ENCODE measurements around the gene NKAPL.

DNA sequence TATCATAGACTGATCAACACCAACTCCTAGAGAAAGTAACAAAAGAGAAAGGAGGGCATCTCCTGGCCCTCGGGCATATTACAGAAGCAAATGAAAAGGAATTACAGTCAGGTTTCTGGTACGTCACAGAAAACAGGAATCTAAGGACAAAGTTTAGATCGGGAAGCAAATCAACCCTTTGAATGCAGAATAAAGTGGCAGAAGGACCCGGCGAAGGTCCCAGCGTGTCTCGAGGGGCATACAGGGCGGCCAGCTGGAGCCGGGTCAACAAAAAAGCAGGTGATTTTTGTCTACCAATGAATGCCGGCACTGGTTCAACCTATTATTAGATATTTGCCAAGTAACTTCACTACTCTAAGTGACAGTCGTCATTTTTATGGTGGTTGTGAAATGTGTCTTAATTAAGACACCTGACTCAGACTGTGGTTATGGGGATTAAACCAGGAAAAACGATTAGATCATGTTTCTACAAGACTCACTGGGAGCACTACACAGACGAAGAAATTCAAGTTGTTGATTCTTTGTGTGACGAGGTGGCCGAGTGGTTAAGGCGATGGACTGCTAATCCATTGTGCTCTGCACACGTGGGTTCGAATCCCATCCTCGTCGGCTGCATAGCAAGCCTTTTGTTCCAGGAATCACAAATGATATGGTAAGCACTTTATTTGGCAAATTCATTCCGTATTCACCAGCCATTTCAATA is 46.4 kb upstream of the NKAPL start:
- TF ChIP-seq POLR2AphosphoS5 (IDR thresholded peaks at IDR 0.05; ENCODE audit: borderline replicate concordance, low read depth, low read length) (no peak; the same call in 1 of the 2 replicates), EZH2 (IDR thresholded peaks at IDR 0.05) (no peak), FOXP2 (optimal IDR thresholded peaks at IDR 0.05; ENCODE audit: control extremely low read depth, extremely low read length, insufficient read depth) (peak; percentile 13)

All from SK-N-MC (cell line).